Chondrocyte (in vitro differentiated cells): ENCODE results near the gene CYYR1. TPM values are rescaled to one million over a fixed set of nuclear protein-coding genes. Genes with fewer than 3 reads are reported as not detected.

Experiments
- DNase-seq: peaks from one replicate; pipeline ENCODE4 v3.0.0; 2021; ENCODE audit warnings: mixed read lengths, low spot score
- H3K27ac Mint-ChIP-seq: one replicate; pipeline ENCODE4 v1.8.0; 2021; ENCODE audit warnings: mild to moderate bottlenecking, moderate library complexity, mixed read lengths; ENCODE audit not compliant: unreplicated experiment
- H3K27me3 Mint-ChIP-seq: 2 replicates; pipeline ENCODE4 v1.8.0; 2021; ENCODE audit warnings: low read depth, mixed read lengths
- H3K36me3 Mint-ChIP-seq: 2 replicates; pipeline ENCODE4 v1.8.0; 2021; ENCODE audit warnings: low read depth, mixed read lengths
- H3K4me1 Mint-ChIP-seq: 2 replicates; pipeline ENCODE4 v1.8.0; 2021; ENCODE audit warnings: low read depth, mild to moderate bottlenecking, mixed read lengths
- H3K4me3 Mint-ChIP-seq: one replicate; pipeline ENCODE4 v1.8.0; 2021; ENCODE audit warnings: mild to moderate bottlenecking, moderate library complexity, mixed read lengths; ENCODE audit not compliant: unreplicated experiment
- H3K9me3 Mint-ChIP-seq: 2 replicates; pipeline ENCODE4 v1.8.0; 2021; ENCODE audit warnings: low read depth, mixed read lengths
- total RNA-seq: library from RNA; stranded (reverse); gene quantifications from 3 replicates; pipeline ENCODE4 v1.2.1, GENCODE V29; 2021
- TF ChIP-seq, protein P1 (sequence below): fragments of 200-600 bp; sonication (generic); IDR thresholded peaks from 2 replicates; pipeline ENCODE4 v1.5.0; 2021; ENCODE audit warnings: antibody characterized with exemption, mild to moderate bottlenecking, moderate library complexity

The CYYR1 gene
- total RNA-seq, 1 donor from 2014 or later: 1.5 TPM

GRCh38 chr21:26515257-26515656 lies 57.8 kb downstream of the CYYR1 start:
- TF ChIP-seq, protein P1, sequence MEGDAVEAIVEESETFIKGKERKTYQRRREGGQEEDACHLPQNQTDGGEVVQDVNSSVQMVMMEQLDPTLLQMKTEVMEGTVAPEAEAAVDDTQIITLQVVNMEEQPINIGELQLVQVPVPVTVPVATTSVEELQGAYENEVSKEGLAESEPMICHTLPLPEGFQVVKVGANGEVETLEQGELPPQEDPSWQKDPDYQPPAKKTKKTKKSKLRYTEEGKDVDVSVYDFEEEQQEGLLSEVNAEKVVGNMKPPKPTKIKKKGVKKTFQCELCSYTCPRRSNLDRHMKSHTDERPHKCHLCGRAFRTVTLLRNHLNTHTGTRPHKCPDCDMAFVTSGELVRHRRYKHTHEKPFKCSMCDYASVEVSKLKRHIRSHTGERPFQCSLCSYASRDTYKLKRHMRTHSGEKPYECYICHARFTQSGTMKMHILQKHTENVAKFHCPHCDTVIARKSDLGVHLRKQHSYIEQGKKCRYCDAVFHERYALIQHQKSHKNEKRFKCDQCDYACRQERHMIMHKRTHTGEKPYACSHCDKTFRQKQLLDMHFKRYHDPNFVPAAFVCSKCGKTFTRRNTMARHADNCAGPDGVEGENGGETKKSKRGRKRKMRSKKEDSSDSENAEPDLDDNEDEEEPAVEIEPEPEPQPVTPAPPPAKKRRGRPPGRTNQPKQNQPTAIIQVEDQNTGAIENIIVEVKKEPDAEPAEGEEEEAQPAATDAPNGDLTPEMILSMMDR: no peak
- Mint-ChIP-seq H3K27me3 (no peaks in the 10 kb centered on the region), H3K27ac (no peak overlapping the region), H3K4me3 (no peak overlapping the region), H3K9me3 (peaks cover 9% of the 10 kb centered on the region), H3K4me1 (peaks cover 19% of the 10 kb centered on the region), H3K36me3 (peaks cover 2% of the 10 kb centered on the region)
- DNase-seq: no peak

DNA sequence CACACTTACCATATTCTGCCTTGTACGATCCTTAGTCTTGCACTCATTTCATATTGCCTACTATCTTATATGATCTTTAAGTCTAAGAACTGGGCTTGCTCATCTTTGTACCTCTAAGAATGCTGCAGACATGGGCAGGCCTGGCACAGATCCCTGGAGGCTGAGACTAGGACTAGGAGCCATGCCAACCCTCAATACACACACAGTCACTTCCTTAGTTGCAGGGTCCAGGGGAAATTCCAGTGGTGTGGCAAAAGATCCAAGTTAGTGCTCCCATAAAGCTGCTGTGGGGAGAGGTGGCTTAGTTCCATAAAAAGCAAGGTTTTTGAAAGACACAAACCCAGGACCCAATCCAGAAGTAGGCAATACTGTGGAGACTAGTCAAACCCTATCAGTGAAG lies 59.9 kb downstream of the CYYR1 start:
- TF ChIP-seq, protein P1: no peak
- Mint-ChIP-seq H3K27me3 (no peaks in the 10 kb centered on the region), H3K4me1 (peaks cover 19% of the 10 kb centered on the region), H3K9me3 (peaks cover 5% of the 10 kb centered on the region), H3K27ac (peak overlapping the region; percentile 50), H3K36me3 (peaks cover under 1% of the 10 kb centered on the region), H3K4me3 (no peak overlapping the region)
- DNase-seq: no peak

DNA sequence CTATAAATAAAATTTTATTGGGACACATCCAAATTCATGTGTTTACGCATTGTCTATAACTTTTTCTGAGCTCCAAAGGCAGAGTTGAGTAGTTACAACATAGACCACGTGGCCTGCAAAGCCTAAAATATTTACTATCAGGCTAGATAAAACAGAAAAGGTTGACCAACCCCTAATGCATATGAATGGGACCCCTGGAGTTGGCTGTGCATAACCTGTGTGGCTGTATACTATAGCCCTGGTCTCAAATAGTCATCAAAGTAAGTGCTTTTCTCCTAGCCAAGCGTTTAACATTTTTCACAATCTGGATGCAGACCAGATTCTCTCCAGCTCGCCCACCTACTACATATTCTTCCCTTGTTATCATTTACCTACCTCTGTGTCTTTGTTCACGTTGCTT lies 60.4 kb downstream of the CYYR1 start:
- no peak for DNase-seq
- no peak overlapping the region for H3K27ac Mint-ChIP-seq

DNA sequence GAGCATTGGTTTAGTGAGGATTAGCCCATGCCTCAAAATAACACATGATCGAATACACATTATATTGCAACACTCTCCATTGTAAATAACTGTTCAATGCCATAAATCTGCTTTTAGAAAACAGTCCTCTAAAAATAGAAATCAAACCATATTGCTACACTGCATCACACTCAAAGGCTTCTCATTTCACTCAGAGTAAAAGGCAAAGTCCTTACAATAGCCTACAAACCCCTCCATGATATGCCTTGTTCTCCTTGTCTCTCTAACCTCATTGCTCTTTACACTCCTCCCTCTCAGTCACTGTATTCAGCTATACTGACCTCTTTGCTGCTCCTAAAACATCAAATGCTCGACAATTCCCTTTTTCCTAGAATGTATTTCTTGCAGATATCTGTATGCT lies 64.2 kb downstream of the CYYR1 start:
- Mint-ChIP-seq H3K4me3 (no peak overlapping the region), H3K27ac (no peak overlapping the region), H3K9me3 (peaks cover 3% of the 10 kb centered on the region), H3K27me3 (no peaks in the 10 kb centered on the region), H3K4me1 (peaks cover 35% of the 10 kb centered on the region), H3K36me3 (no peaks in the 10 kb centered on the region)
- no peak for DNase-seq
- TF ChIP-seq, protein P1: no peak

More for the DNA sequence above, 60.4 kb downstream of the CYYR1 start:
- no peaks in the 10 kb centered on the region for H3K27me3 Mint-ChIP-seq
- H3K36me3 Mint-ChIP-seq: no peaks in the 10 kb centered on the region
- no peak overlapping the region for H3K4me3 Mint-ChIP-seq
- peaks cover 3% of the 10 kb centered on the region for H3K9me3 Mint-ChIP-seq
- TF ChIP-seq, protein P1: no peak
- peaks cover 19% of the 10 kb centered on the region for H3K4me1 Mint-ChIP-seq

- DNase-seq: no peak
- Mint-ChIP-seq H3K4me1 (peaks cover 21% of the 10 kb centered on the region), H3K4me3 (no peak overlapping the region), H3K27ac (peak overlapping the region; percentile 72), H3K9me3 (no peaks in the 10 kb centered on the region), H3K27me3 (no peaks in the 10 kb centered on the region), H3K36me3 (no peaks in the 10 kb centered on the region)
- TF ChIP-seq, protein P1: no peak
Observed at GRCh38 chr21:26506956-26507355, 66.1 kb downstream of the CYYR1 start.
